ENCODE data around the gene KRT85.

The KRT85 gene

GRCh38 chr12:52311285-52311648 is 56.0 kb downstream of the KRT85 start:
- Histone ChIP-seq H3K9me3 (ENCODE audit: insufficient read depth, low read depth, low read length) (no peaks in the 10 kb centered on the region), H3K79me1 (ENCODE audit: low read length) (peaks cover 2% of the 10 kb centered on the region), H3K36me3 (ENCODE audit: control insufficient read depth in 1 of 2, insufficient read depth in 2 of 2, low read length in 2 of 2) (no peaks in the 10 kb centered on the region), H2BK5ac (ENCODE audit: low read depth, low read length, poor library complexity) (no peak overlapping the region), H3K4me2 (ENCODE audit: low read length) (no peak overlapping the region), H4K8ac (ENCODE audit: low read depth, low read length) (no peak overlapping the region), H3K23ac (ENCODE audit: low read length) (no peak overlapping the region), H3K4me1 (ENCODE audit: control insufficient read depth in 1 of 2, insufficient read depth in 2 of 2, low read length in 2 of 2) (peaks cover 6 to 8% of the 10 kb centered on the region in 2 experiments), H4K91ac (ENCODE audit: low read depth, low read length) (no peak overlapping the region), H3K14ac (ENCODE audit: low read length) (no peak overlapping the region), H3K27ac (ENCODE audit: low read depth, low read length) (no peak overlapping the region), H3K27me3 (ENCODE audit: insufficient read depth, low read length) (peaks cover 24% of the 10 kb centered on the region), H2BK120ac (ENCODE audit: insufficient read depth, low read length, poor library complexity) (no peak overlapping the region), H3K9ac (ENCODE audit: low read length) (no peak overlapping the region), H2BK12ac (ENCODE audit: low read length) (no peak overlapping the region), H3K79me2 (ENCODE audit: control insufficient read depth, insufficient read depth, low read length, poor library complexity) (no peaks in the 10 kb centered on the region), H2AK5ac (ENCODE audit: low read length) (no peak overlapping the region), H3K4ac (ENCODE audit: low read depth, low read length) (no peak overlapping the region), H3K4me3 (ENCODE audit: low read depth, low read length) (no peak overlapping the region), H3K18ac (ENCODE audit: low read length) (no peak overlapping the region), H2AFZ (ENCODE audit: insufficient read depth, low read length, poor library complexity) (no peak overlapping the region), H4K12ac (ENCODE audit: low read depth, low read length) (no peak overlapping the region)
- DNase-seq, result peak; percentile 23 to 62
- WGBS (ENCODE audit: extremely low coverage, insufficient coverage, insufficient read length), result no CpG with 5 or more reads among the region's 3 CpGs

GRCh38 chr12:52310622-52311284 is 56.5 kb downstream of the KRT85 start:
- no peak overlapping the region for H2AFZ ChIP-seq (ENCODE audit: insufficient read depth, low read length, poor library complexity)
- peaks cover 24% of the 10 kb centered on the region for H3K27me3 ChIP-seq (ENCODE audit: insufficient read depth, low read length)
- H3K4ac ChIP-seq (ENCODE audit: low read depth, low read length), result no peak overlapping the region
- no peaks in the 10 kb centered on the region for H3K36me3 ChIP-seq (ENCODE audit: control insufficient read depth in 1 of 2, insufficient read depth in 2 of 2, low read length in 2 of 2)
- H3K27ac ChIP-seq (ENCODE audit: low read depth, low read length), result no peak overlapping the region
- H3K4me3 ChIP-seq (ENCODE audit: low read depth, low read length), result no peak overlapping the region
- no peak overlapping the region for H4K12ac ChIP-seq (ENCODE audit: low read depth, low read length)
- H2BK120ac ChIP-seq (ENCODE audit: insufficient read depth, low read length, poor library complexity), result no peak overlapping the region
- H3K18ac ChIP-seq (ENCODE audit: low read length), result no peak overlapping the region
- no peak overlapping the region for H3K23ac ChIP-seq (ENCODE audit: low read length)
- no peak overlapping the region for H4K8ac ChIP-seq (ENCODE audit: low read depth, low read length)
- no peak overlapping the region for H2BK5ac ChIP-seq (ENCODE audit: low read depth, low read length, poor library complexity)
- no peak overlapping the region for H3K14ac ChIP-seq (ENCODE audit: low read length)
- H2AK5ac ChIP-seq (ENCODE audit: low read length), result no peak overlapping the region
- WGBS (ENCODE audit: extremely low coverage, insufficient coverage, insufficient read length), result no CpG with 5 or more reads among the region's 5 CpGs
- H3K4me2 ChIP-seq (ENCODE audit: low read length), result no peak overlapping the region
- H2BK12ac ChIP-seq (ENCODE audit: low read length), result no peak overlapping the region
- no peaks in the 10 kb centered on the region for H3K79me2 ChIP-seq (ENCODE audit: control insufficient read depth, insufficient read depth, low read length, poor library complexity)
- H3K9ac ChIP-seq (ENCODE audit: low read length), result no peak overlapping the region
- peaks cover 6 to 8% of the 10 kb centered on the region in 2 experiments for H3K4me1 ChIP-seq (ENCODE audit: control insufficient read depth in 1 of 2, insufficient read depth in 2 of 2, low read length in 2 of 2)
- DNase-seq, result peak; percentile 21 to 61
- H3K79me1 ChIP-seq (ENCODE audit: low read length), result peaks cover 2% of the 10 kb centered on the region
- no peak overlapping the region for H4K91ac ChIP-seq (ENCODE audit: low read depth, low read length)
- H3K9me3 ChIP-seq (ENCODE audit: insufficient read depth, low read depth, low read length), result no peaks in the 10 kb centered on the region

All from trophoblast cell (in vitro differentiated cells and primary cell).